Retinal pigment epithelial cell (primary cell): ENCODE measurements around the gene REV1.
"Not testable (repeated sequence)": the region's sequence is repeated elsewhere in the genome, so short reads cannot be mapped to it uniquely, and the experiment has no call there.

Experiments
- DNase-seq: peaks from one replicate; pipeline ENCODE4 v3.0.0-alpha.2; 2010; ENCODE audit warnings: low read depth
- H3K4me3 ChIP-seq: 2 replicates; pipeline ENCODE4 v1.5.1; 2011; ENCODE audit warnings: mild to moderate bottlenecking, low read length, control low read depth, moderate library complexity
- CTCF ChIP-seq: conservative IDR thresholded peaks from 2 replicates; pipeline ENCODE4 v1.5.1; 2011; ENCODE audit warnings: low read depth, low read length, control low read depth, inconsistent platforms

REV1 gene

GRCh38 chr2:99356853-99357252 is 133.0 kb downstream of the REV1 start:
- H3K4me3 ChIP-seq, result no peak overlapping the region
- no peak for DNase-seq
- no peak for TF ChIP-seq CTCF

- not testable (repeated sequence) for H3K4me3 ChIP-seq, DNase-seq
These were observed 135.0 kb downstream of the REV1 start for GRCh38 chr2:99354825-99355224.

DNA sequence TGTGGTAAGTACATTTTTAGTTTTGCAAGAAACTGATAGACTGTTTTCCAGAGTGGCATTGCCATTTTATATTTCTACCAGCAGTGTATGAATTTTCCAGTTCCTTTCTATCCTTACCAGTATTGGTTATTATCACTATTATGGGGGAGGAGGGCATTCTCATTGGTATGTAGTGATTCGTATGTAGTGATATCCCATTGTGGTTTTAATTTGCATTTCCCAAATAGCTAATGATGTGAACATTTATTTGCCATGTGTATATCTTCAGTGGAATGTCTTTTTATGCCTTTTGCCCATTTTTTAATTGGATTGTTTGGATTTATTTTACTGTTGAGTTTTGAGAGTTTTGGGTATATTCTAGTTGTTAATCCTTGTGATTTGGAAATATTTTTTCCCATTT is 135.7 kb downstream of the REV1 start:
- TF ChIP-seq CTCF, result no peak
- H3K4me3 ChIP-seq, result no peak overlapping the region
- no peak for DNase-seq
